ENCODE results near the gene ANKRD39.

The ANKRD39 gene

DNA sequence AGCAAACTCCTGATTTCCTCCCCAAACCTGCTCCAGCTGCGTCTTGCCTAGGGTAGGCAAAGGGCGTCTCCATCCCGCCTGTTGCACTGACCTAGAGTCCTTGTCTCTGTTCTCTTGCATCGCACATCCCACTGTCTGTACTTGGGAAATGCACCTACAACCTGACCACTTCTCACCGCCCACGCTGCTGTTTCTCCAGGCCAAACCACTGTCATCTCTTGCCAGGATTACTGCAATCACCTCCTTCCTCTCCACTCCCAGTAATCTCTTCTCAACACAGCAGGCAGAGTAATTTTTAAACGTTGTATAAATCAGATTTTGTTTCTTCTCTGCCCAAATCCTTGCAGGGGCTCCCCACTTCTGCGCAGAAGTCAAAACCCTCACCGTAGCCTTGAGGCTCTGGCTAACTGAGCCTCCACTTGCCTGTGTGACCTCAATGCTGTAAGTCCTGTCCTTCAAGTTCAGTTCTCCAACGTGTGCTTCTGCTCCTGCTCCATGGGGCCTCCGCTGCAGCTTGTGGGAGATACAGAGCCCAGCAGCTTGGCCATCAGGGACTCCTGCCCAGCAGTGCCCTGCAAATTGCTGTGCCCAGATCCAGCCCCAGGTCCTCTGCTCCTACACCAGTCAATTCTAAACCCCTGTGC is 39.8 kb upstream of the ANKRD39 start:
- 83% methylated on average over 11 of the region's 11 CpGs for WGBS

DNA sequence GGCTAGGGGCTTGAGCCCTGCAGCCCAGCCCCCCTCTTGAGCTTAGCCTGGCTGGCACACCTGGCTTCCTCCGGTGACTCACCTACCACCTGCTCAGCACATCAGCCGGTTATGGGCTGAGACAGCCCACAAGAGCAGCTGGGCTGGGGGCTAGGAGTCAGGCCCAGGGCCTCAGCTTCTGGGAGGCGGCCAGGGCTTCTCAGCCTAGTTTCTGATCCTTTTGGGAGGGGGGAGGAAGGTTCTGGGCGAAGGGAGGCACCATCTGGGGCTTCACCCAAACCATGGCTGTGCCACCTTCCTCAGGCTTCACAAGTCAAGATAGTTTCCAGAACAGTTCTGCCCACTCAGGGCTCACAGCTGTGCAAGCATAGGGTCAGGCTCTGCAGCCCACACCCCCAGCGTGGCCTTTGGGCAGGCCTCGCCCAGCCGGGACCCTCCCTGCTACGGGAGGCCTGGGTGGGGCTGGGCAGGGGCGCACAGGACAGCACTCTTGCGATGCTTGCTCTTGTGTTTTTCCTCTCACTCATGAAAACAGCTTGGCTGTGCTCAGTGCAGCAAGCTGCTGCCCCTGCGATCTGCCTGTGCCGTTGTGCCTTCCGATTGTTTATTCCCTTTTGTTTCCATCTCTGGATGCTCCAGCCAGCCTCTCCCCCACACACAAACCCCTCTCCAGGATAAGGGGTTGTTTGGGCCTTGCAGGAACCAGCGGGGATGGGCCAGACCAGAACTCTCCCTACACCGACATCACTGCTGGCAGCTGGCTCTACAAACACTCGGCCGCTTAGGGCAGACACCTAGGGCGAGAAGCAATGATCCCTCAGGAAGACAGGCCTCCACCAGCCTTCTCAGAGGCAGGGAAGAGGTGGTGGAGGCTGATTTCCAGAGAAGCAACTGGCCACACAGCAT is 38.2 kb upstream of the ANKRD39 start:
- no peak overlapping the region for H3K9ac ChIP-seq (ENCODE audit: low read length)
- H4K8ac ChIP-seq (ENCODE audit: low read length) = no peak overlapping the region
- no peak overlapping the region for H3K4ac ChIP-seq (ENCODE audit: low read depth in 1 of 2, low read length in 2 of 2)
- peaks cover 0 to 4% of the 10 kb centered on the region in 2 experiments for H3K27me3 ChIP-seq (ENCODE audit: control insufficient read depth in 1 of 2, insufficient read depth in 1 of 2, low read length in 2 of 2)
- H2BK12ac ChIP-seq (ENCODE audit: low read length in 2 of 2) = peak overlapping the region in 1 of 2 experiments; percentile 68
- H4K91ac ChIP-seq (ENCODE audit: low read length) = no peak overlapping the region
- H3K9me3 ChIP-seq (ENCODE audit: control insufficient read depth, low read length) = no peaks in the 10 kb centered on the region
- H3K18ac ChIP-seq (ENCODE audit: low read depth in 1 of 2, low read length in 2 of 2) = peak overlapping the region; percentile 4 to 19
- H2BK120ac ChIP-seq (ENCODE audit: low read depth, low read length) = no peak overlapping the region
- peaks cover 20% of the 10 kb centered on the region for H3K4me1 ChIP-seq (ENCODE audit: control insufficient read depth, insufficient read depth, low read depth, low read length)
- peak overlapping the region; percentile 73 for H2BK15ac ChIP-seq (ENCODE audit: low read depth, poor library complexity, severe bottlenecking)
- no peak overlapping the region for H3K4me3 ChIP-seq (ENCODE audit: insufficient read depth in 1 of 2, low read depth in 1 of 2, low read length in 2 of 2)
- H3K79me1 ChIP-seq (replicated peaks; ENCODE audit: low read length, poor library complexity, severe bottlenecking) = no peaks in the 10 kb centered on the region
- DNase-seq = no peak
- no peak overlapping the region for H2AFZ ChIP-seq (ENCODE audit: low read depth, low read length)
- no peak overlapping the region for H3K14ac ChIP-seq (ENCODE audit: low read length in 2 of 2)
- H2AK5ac ChIP-seq (ENCODE audit: low read length, severe bottlenecking) = no peak overlapping the region
- 76% methylated on average over 17 of the region's 18 CpGs for WGBS
- peak overlapping the region in 1 of 2 experiments; percentile 49 for H3K23ac ChIP-seq (ENCODE audit: low read length in 2 of 2)
- no peaks in the 10 kb centered on the region for H3K36me3 ChIP-seq (ENCODE audit: control insufficient read depth in 1 of 2, insufficient read depth in 2 of 2, low read depth in 1 of 2, low read length in 2 of 2)
- no peak overlapping the region for H3K4me2 ChIP-seq (ENCODE audit: low read length, poor library complexity, severe bottlenecking)
- H3K27ac ChIP-seq (ENCODE audit: low read length, poor library complexity, severe bottlenecking) = no peak overlapping the region
- no peak overlapping the region for H2BK5ac ChIP-seq (ENCODE audit: low read depth, low read length, poor library complexity, severe bottlenecking)

More for the DNA sequence above, 39.8 kb upstream of the ANKRD39 start:
- peak overlapping the region; percentile 18 for H4K91ac ChIP-seq (ENCODE audit: low read length)
- H3K18ac ChIP-seq (ENCODE audit: low read depth in 1 of 2, low read length in 2 of 2) = no peak overlapping the region
- no peak overlapping the region for H3K4me3 ChIP-seq (ENCODE audit: insufficient read depth in 1 of 2, low read depth in 1 of 2, low read length in 2 of 2)
- H3K14ac ChIP-seq (ENCODE audit: low read length in 2 of 2) = no peak overlapping the region
- H2BK5ac ChIP-seq (ENCODE audit: low read depth, low read length, poor library complexity, severe bottlenecking) = no peak overlapping the region
- no peaks in the 10 kb centered on the region for H3K79me1 ChIP-seq (replicated peaks; ENCODE audit: low read length, poor library complexity, severe bottlenecking)
- no peak for DNase-seq
- H2BK12ac ChIP-seq (ENCODE audit: low read length in 2 of 2) = no peak overlapping the region
- H3K9ac ChIP-seq (ENCODE audit: low read length) = no peak overlapping the region
- H3K27me3 ChIP-seq (ENCODE audit: control insufficient read depth in 1 of 2, insufficient read depth in 1 of 2, low read length in 2 of 2) = peaks cover 0 to 4% of the 10 kb centered on the region in 2 experiments
- no peak overlapping the region for H3K4ac ChIP-seq (ENCODE audit: low read depth in 1 of 2, low read length in 2 of 2)
- no peak overlapping the region for H2AFZ ChIP-seq (ENCODE audit: low read depth, low read length)
- no peak overlapping the region for H2BK120ac ChIP-seq (ENCODE audit: low read depth, low read length)
- peaks cover 8% of the 10 kb centered on the region for H3K4me1 ChIP-seq (ENCODE audit: control insufficient read depth, insufficient read depth, low read depth, low read length)
- H2BK15ac ChIP-seq (ENCODE audit: low read depth, poor library complexity, severe bottlenecking) = no peak overlapping the region
- no peak overlapping the region for H3K23ac ChIP-seq (ENCODE audit: low read length in 2 of 2)
- no peak overlapping the region for H3K27ac ChIP-seq (ENCODE audit: low read length, poor library complexity, severe bottlenecking)
- no peaks in the 10 kb centered on the region for H3K36me3 ChIP-seq (ENCODE audit: control insufficient read depth in 1 of 2, insufficient read depth in 2 of 2, low read depth in 1 of 2, low read length in 2 of 2)
- H3K9me3 ChIP-seq (ENCODE audit: control insufficient read depth, low read length) = no peaks in the 10 kb centered on the region
- H4K8ac ChIP-seq (ENCODE audit: low read length) = no peak overlapping the region
- no peak overlapping the region for H3K4me2 ChIP-seq (ENCODE audit: low read length, poor library complexity, severe bottlenecking)
- H2AK5ac ChIP-seq (ENCODE audit: low read length, severe bottlenecking) = no peak overlapping the region

DNA sequence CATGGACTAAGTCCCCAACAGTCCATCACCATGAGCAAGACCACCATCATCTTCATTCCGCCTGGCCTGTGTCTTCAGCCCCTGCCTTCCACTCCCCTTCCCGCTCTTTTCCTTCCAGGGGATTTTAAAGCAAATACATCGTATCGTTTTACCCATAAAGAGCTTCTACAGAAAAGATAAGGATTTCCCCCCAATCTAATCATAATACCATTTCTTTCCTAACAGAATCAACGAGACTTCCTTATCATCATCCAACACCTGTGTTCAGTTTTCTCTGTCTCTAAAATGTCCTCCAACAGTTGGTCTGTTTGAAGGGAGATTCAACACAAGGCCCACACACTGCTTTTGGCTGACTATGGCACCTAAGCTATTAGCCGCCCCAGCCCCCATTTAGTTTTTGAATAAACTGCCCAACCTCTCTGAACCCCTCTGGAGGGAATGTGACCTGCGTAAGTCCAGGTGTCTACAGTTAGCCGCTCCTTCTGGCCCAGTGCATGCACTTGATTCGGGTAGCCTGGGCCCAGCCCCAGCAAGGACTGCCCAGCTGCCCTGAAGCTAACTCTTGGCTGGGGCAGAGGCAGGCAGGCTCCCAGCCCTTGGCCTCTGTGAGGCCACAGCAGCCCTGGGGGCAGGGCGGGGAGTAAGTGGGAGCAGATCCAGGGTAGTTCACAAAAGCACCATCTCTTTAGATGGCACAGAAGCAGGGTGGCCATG is 37.4 kb upstream of the ANKRD39 start:
- Histone ChIP-seq H3K27me3 (ENCODE audit: control insufficient read depth in 1 of 2, insufficient read depth in 1 of 2, low read length in 2 of 2) (peaks cover 0 to 4% of the 10 kb centered on the region in 2 experiments), H3K79me1 (replicated peaks; ENCODE audit: low read length, poor library complexity, severe bottlenecking) (no peaks in the 10 kb centered on the region), H4K91ac (ENCODE audit: low read length) (peak overlapping the region; percentile 18), H3K9me3 (ENCODE audit: control insufficient read depth, low read length) (no peaks in the 10 kb centered on the region), H2AK5ac (ENCODE audit: low read length, severe bottlenecking) (no peak overlapping the region), H2BK15ac (ENCODE audit: low read depth, poor library complexity, severe bottlenecking) (no peak overlapping the region), H3K4me1 (ENCODE audit: control insufficient read depth, insufficient read depth, low read depth, low read length) (peaks cover 20% of the 10 kb centered on the region), H2AFZ (ENCODE audit: low read depth, low read length) (no peak overlapping the region), H2BK12ac (ENCODE audit: low read length in 2 of 2) (peak overlapping the region in 1 of 2 experiments; percentile 68), H3K14ac (ENCODE audit: low read length in 2 of 2) (no peak overlapping the region), H3K18ac (ENCODE audit: low read depth in 1 of 2, low read length in 2 of 2) (peak overlapping the region in 1 of 2 experiments; percentile 4), H3K23ac (ENCODE audit: low read length in 2 of 2) (no peak overlapping the region), H3K9ac (ENCODE audit: low read length) (no peak overlapping the region), H3K36me3 (ENCODE audit: control insufficient read depth in 1 of 2, insufficient read depth in 2 of 2, low read depth in 1 of 2, low read length in 2 of 2) (no peaks in the 10 kb centered on the region), H3K4ac (ENCODE audit: low read depth in 1 of 2, low read length in 2 of 2) (no peak overlapping the region), H4K8ac (ENCODE audit: low read length) (no peak overlapping the region), H3K27ac (ENCODE audit: low read length, poor library complexity, severe bottlenecking) (no peak overlapping the region), H3K4me3 (ENCODE audit: insufficient read depth in 1 of 2, low read depth in 1 of 2, low read length in 2 of 2) (no peak overlapping the region), H3K4me2 (ENCODE audit: low read length, poor library complexity, severe bottlenecking) (no peak overlapping the region), H2BK120ac (ENCODE audit: low read depth, low read length) (no peak overlapping the region), H2BK5ac (ENCODE audit: low read depth, low read length, poor library complexity, severe bottlenecking) (no peak overlapping the region)
- WGBS = 95% methylated on average over 10 of the region's 10 CpGs
- no peak for DNase-seq

- WGBS = 94% methylated on average over 2 of the region's 3 CpGs
Observed at GRCh38 chr2:96894151-96894531, 36.3 kb upstream of the ANKRD39 start.

More at GRCh38 chr2:96894151-96894531, 36.3 kb upstream of the ANKRD39 start:
- Histone ChIP-seq H4K91ac (ENCODE audit: low read length) (peak overlapping the region; percentile 73), H3K18ac (ENCODE audit: low read depth in 1 of 2, low read length in 2 of 2) (peak overlapping the region; percentile 4 to 30), H4K8ac (ENCODE audit: low read length) (no peak overlapping the region), H2BK12ac (ENCODE audit: low read length in 2 of 2) (peak overlapping the region; percentile 37 to 88), H3K23ac (ENCODE audit: low read length in 2 of 2) (no peak overlapping the region), H3K4me3 (ENCODE audit: insufficient read depth in 1 of 2, low read depth in 1 of 2, low read length in 2 of 2) (no peak overlapping the region), H2AFZ (ENCODE audit: low read depth, low read length) (no peak overlapping the region), H2BK120ac (ENCODE audit: low read depth, low read length) (no peak overlapping the region), H3K27me3 (ENCODE audit: control insufficient read depth in 1 of 2, insufficient read depth in 1 of 2, low read length in 2 of 2) (peaks cover 0 to 4% of the 10 kb centered on the region in 2 experiments), H3K4ac (ENCODE audit: low read depth in 1 of 2, low read length in 2 of 2) (no peak overlapping the region), H2BK5ac (ENCODE audit: low read depth, low read length, poor library complexity, severe bottlenecking) (no peak overlapping the region), H3K4me2 (ENCODE audit: low read length, poor library complexity, severe bottlenecking) (no peak overlapping the region), H3K9ac (ENCODE audit: low read length) (no peak overlapping the region), H3K14ac (ENCODE audit: low read length in 2 of 2) (no peak overlapping the region), H3K4me1 (ENCODE audit: control insufficient read depth, insufficient read depth, low read depth, low read length) (peaks cover 18% of the 10 kb centered on the region), H2BK15ac (ENCODE audit: low read depth, poor library complexity, severe bottlenecking) (no peak overlapping the region), H3K36me3 (ENCODE audit: control insufficient read depth in 1 of 2, insufficient read depth in 2 of 2, low read depth in 1 of 2, low read length in 2 of 2) (no peaks in the 10 kb centered on the region), H3K79me1 (replicated peaks; ENCODE audit: low read length, poor library complexity, severe bottlenecking) (no peaks in the 10 kb centered on the region), H3K9me3 (ENCODE audit: control insufficient read depth, low read length) (no peaks in the 10 kb centered on the region), H2AK5ac (ENCODE audit: low read length, severe bottlenecking) (no peak overlapping the region), H3K27ac (ENCODE audit: low read length, poor library complexity, severe bottlenecking) (no peak overlapping the region)
- no peak for DNase-seq
